ENCODE results near the gene SLC35B2.
A peak's percentile ranks its signal among the peaks of the same experiment; 100 is the strongest.

Gene SLC35B2

DNA sequence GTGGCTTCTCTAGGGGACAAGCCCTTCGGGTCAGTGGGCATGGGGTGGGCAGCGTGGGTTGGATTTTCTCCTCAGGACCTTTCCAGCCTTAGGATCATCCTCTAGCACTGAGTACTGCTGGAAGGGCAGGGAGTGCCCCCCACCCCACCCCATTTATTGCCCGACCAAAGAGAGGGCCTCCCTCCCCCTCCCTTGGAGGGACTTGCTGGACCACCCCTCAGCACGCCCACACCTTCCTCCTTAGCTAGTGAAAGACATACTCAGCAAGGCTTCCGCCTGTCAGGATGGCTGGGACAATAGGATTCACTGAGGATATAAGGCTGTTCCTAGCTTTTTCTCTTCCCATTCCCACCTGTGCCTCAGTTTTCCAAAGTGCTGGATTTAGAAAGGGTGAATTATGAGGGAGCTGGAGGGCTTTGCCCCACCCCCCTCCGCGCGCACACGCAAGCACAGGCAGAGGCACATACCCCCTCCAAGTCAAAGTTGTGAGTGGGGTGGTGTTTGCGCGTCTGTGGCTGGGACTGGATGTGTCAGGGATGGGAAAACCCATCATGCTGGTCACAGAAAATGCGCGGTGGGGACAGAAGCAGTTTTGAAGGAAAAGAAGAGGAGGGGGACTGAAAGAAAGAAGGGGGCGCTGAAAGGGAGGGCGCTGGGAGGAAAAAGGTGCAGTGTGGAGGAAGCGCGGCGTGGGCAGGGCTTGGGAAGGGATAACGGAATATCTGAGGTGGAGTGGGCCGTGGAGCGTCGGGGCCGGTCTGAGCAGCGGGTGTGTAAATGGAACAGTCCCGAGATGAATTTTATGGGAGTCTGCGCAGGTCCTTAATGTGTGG is 34.6 kb downstream of the SLC35B2 start:
- H3K9ac ChIP-seq (ENCODE audit: low read length) = no peak overlapping the region
- H3K27me3 ChIP-seq (ENCODE audit: control insufficient read depth, insufficient read depth, low read length) = no peaks in the 10 kb centered on the region
- peaks cover 56% of the 10 kb centered on the region for H3K4me1 ChIP-seq (ENCODE audit: control insufficient read depth, insufficient read depth, low read length)
- H3K27ac ChIP-seq (ENCODE audit: low read depth, low read length) = peak overlapping the region; percentile 84
- peak overlapping the region; percentile 75 for H3K4me3 ChIP-seq (ENCODE audit: low read length)
- H3K36me3 ChIP-seq (ENCODE audit: control insufficient read depth, insufficient read depth, low read length) = no peaks in the 10 kb centered on the region

DNA sequence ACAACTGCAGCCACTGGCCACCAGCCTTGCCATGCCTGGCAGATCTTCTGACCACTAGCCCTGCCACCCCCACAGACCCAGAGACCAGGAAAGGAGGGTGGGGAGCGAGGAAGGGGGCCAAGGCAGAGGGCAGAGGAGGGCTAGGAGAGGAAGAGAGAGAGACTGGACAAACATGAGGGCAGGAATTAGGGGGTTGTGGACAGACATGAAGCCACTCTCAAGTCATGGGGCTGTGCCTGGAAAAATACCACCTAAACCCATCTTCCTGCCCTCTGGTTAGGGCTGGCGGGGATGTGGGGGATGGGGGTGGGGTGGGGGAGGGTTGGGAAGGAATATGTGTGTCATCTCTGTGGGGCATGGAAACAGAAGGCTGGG is 35.4 kb downstream of the SLC35B2 start:
- Histone ChIP-seq H3K4me3 (ENCODE audit: low read length) (peak overlapping the region; percentile 17), H3K27ac (ENCODE audit: low read depth, low read length) (peak overlapping the region; percentile 90), H3K9ac (ENCODE audit: low read length) (no peak overlapping the region), H3K4me1 (ENCODE audit: control insufficient read depth, insufficient read depth, low read length) (peaks cover 56% of the 10 kb centered on the region), H3K36me3 (ENCODE audit: control insufficient read depth, insufficient read depth, low read length) (no peaks in the 10 kb centered on the region), H3K27me3 (ENCODE audit: control insufficient read depth, insufficient read depth, low read length) (no peaks in the 10 kb centered on the region)

DNA sequence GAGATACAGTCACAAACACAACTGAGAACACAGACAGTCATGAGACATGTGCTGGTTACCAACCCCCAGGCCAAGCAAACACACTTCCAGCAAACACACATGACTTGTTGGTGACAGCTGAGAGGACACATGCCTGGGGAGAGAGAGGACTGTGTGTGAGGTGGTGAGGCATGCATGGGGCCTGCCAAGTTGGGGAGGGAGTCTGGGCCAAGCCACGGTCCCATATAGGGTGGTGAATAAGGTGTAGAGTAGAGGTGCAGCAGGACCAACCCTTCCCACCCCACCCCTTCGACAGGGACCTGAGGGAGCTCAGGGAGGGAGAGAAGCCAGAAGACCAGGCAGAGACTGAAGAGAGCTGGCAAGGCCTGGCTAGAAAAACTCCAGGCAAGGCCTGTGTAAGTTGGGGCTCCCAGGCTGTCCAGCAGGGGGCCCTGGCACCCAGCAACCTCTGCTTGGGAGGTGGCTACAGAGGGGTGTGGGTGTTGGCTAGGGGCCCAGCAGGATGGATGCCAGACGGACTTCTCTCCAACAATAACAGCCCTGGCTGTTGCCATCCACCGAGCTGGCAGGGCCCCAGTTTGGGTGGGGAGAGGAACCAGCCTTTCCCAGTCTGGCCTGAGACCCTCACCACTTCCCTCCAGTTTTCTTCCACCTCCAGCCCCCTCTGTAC is 35.9 kb downstream of the SLC35B2 start:
- Histone ChIP-seq H3K27me3 (ENCODE audit: control insufficient read depth, insufficient read depth, low read length) (no peaks in the 10 kb centered on the region), H3K4me1 (ENCODE audit: control insufficient read depth, insufficient read depth, low read length) (peaks cover 57% of the 10 kb centered on the region), H3K4me3 (ENCODE audit: low read length) (peak overlapping the region; percentile 17), H3K36me3 (ENCODE audit: control insufficient read depth, insufficient read depth, low read length) (no peaks in the 10 kb centered on the region), H3K27ac (ENCODE audit: low read depth, low read length) (peak overlapping the region; percentile 90), H3K9ac (ENCODE audit: low read length) (no peak overlapping the region)

DNA sequence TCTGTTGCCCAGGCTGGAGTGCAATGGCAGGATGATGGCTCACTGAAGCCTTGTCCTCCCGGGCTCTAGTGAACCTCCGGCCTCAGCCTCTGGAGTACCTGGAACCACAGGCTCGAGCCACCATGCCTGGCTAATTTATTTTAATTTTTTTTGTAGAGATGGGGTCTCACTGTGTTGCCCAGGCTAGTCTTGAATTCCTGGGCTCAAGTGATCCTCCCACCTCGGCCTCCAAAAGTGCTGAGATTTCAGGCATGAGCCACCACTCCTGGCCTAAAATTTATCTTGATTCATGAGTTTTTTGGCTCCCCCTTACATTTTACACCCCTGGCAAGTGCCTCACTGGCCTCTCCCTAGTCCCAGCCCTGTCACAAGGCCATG is 36.4 kb downstream of the SLC35B2 start:
- H3K9ac ChIP-seq (ENCODE audit: low read length) = no peak overlapping the region
- H3K4me3 ChIP-seq (ENCODE audit: low read length) = no peak overlapping the region
- H3K36me3 ChIP-seq (ENCODE audit: control insufficient read depth, insufficient read depth, low read length) = no peaks in the 10 kb centered on the region
- H3K27me3 ChIP-seq (ENCODE audit: control insufficient read depth, insufficient read depth, low read length) = no peaks in the 10 kb centered on the region
- peaks cover 52% of the 10 kb centered on the region for H3K4me1 ChIP-seq (ENCODE audit: control insufficient read depth, insufficient read depth, low read length)
- H3K27ac ChIP-seq (ENCODE audit: low read depth, low read length) = peak overlapping the region; percentile 90

DNA sequence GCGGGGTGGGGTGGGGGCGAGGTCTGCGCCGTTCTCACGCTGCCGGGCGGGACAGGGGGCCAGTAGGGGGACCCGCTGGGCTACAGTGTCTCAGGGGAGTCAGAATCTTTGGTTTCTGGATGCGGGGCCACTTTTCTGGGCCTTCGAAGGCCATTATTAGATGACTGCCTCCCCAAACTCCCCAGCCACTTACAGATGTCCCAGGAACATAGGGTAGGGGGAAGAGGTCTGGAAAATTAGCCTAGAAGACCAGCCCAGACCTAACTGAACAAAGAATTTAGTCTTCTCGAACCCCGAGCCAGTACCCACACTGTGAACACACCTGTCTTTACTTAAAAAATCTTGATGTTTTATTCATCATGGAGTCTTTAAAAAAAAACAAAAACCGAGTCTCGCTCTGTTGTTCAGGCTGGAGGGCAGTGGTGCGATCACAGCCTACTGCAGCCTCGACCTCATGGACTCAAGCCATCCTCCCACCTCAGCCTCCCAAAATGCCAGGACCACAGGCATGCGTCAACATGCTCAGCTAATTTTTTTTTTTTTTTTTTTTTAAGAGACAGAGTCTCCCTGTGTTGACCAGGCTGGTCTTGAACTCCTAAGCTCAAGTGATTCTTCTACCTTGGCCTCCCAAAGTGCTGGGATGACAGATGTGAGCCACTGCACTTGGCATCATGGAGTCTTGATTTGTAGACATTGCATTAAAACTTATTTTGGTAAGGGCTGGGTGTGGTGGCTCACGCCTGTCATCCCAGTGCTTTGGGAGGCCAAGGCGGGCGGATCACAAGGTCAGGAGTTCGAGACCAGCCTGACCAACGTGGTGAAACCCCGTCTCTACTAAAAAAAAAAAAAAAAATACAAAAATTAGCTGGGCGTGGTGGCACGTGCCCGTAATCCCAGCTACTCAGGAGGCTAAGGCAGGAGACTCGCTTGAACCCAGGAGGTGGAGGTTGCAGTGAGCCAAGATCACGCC is 37.2 kb downstream of the SLC35B2 start:
- peaks cover 47% of the 10 kb centered on the region for H3K4me1 ChIP-seq (ENCODE audit: control insufficient read depth, insufficient read depth, low read length)
- peak overlapping the region; percentile 64 for H3K9ac ChIP-seq (ENCODE audit: low read length)
- no peaks in the 10 kb centered on the region for H3K27me3 ChIP-seq (ENCODE audit: control insufficient read depth, insufficient read depth, low read length)
- H3K4me3 ChIP-seq (ENCODE audit: low read length) = peak overlapping the region; percentile 69
- H3K27ac ChIP-seq (ENCODE audit: low read depth, low read length) = peak overlapping the region; percentile 81
- H3K36me3 ChIP-seq (ENCODE audit: control insufficient read depth, insufficient read depth, low read length) = no peaks in the 10 kb centered on the region

DNA sequence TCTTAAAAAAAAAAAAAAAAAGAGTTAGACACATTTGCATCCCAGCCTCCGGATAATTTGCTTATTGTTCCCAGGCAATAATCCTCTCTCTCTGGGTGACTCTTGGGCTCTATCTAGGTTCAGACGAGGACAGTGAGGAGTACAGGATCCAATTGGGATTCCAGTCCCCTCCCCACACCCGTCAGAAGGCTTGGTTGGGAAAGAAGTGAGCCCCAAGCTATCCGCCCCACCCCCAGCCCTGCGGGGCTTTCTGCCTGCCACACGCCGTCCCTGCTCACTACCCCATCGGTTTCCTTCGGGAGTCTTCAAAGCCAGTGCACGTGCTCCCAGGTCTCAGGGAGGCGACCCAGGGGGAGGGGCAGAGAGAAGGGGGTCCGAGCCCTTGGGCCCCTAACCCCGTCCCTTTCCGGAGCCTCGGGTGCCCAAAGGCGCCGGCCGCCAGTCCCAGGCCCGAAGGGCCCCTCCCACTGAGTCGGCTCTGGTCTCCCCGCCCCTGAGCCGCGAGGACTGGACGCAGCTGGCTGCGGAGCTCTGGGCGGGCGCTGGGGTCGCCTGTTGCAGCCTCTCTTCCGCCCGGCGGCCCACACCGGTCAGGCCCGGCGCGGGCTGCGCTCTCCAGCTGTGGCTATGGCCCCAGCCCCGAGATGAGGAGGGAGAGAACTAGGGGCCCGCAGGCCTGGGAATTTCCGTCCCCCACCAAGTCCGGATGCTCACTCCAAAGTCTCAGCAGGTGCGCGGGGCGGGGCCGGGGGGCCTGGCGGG is 38.1 kb downstream of the SLC35B2 start:
- H3K9ac ChIP-seq (ENCODE audit: low read length) = peak overlapping the region; percentile 67
- H3K27ac ChIP-seq (ENCODE audit: low read depth, low read length) = peak overlapping the region; percentile 81
- H3K36me3 ChIP-seq (ENCODE audit: control insufficient read depth, insufficient read depth, low read length) = no peaks in the 10 kb centered on the region
- H3K27me3 ChIP-seq (ENCODE audit: control insufficient read depth, insufficient read depth, low read length) = no peaks in the 10 kb centered on the region
- peak overlapping the region; percentile 69 for H3K4me3 ChIP-seq (ENCODE audit: low read length)
- H3K4me1 ChIP-seq (ENCODE audit: control insufficient read depth, insufficient read depth, low read length) = peaks cover 40% of the 10 kb centered on the region

DNA sequence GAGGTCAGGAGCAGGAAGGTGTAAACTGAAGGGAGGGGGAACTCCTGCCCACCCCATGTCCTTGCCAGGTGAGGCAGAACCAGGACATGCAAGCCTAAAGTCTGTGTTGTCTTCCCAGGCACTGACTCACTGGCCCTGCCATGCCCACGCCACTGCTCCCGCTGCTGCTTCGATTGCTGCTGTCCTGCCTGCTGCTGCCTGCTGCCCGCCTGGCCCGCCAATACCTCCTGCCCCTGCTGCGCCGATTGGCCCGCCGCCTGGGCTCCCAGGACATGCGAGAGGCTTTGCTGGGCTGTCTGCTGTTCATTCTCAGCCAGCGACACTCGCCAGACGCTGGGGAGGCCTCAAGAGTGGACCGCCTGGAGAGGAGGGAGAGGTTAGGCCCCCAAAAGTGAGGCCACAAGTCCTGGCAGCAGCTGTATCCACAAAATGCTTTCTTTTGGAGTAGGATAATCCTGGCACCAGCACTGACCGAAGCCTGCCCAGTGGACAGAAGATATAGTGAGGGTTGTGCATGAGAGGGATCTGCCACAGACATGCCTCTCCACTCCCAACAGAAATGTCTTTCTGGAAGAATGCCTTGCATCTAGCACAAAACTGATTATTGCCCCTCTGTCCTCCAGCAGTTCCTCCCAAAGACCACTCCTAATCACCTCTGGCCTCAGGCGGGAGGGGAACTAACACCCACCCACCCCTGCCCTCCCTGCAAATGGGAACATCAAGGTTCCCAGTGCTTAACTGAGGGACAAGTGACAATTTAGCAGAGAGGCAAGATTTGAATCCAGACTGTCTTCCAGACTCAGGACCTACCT is 39.8 kb downstream of the SLC35B2 start:
- Histone ChIP-seq H3K27ac (ENCODE audit: low read depth, low read length) (peak overlapping the region; percentile 85), H3K4me1 (ENCODE audit: control insufficient read depth, insufficient read depth, low read length) (peaks cover 35% of the 10 kb centered on the region), H3K9ac (ENCODE audit: low read length) (no peak overlapping the region), H3K27me3 (ENCODE audit: control insufficient read depth, insufficient read depth, low read length) (no peaks in the 10 kb centered on the region), H3K36me3 (ENCODE audit: control insufficient read depth, insufficient read depth, low read length) (no peaks in the 10 kb centered on the region), H3K4me3 (ENCODE audit: low read length) (no peak overlapping the region)

DNA sequence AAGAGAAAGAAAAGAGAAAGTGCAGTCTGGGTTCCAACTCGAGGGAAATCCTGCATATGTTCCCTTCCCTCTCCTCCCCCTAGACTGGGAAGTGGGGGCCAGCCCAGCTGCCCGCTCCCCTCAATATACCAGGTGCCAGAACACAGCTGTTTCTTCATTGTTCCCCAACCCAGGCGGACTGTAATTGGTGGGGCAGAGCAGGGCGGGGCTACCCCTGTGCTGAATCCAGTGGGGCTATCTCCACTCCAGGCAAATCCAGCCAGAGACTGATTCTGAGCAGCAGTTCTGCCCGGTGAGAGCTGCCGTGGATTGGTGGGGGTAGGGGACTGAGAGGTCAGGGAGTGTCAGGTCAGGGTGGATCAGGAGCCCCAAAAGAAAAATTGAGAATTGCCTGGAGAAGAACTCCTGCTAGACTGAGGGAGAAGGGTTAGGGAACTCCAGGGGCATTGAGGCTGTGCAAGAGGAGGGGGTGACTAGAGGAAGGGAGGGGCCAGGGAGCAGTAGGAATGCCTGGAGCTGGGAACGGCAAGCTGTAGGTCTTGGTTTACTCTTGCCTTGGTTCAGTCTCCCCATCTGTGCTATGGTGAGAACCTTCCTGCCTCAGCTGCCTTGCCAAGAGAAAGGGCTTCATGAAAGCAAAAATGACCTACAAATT is 40.5 kb downstream of the SLC35B2 start, which contains the start of gene MYMX:
TSS of gene MYMX (plus strand) at position 250 of the 655 bp plus-strand sequence. CDS start 546 bp downstream, outside the sequence.
- Histone ChIP-seq H3K27me3 (ENCODE audit: control insufficient read depth, insufficient read depth, low read length) (no peaks in the 10 kb centered on the region), H3K9ac (ENCODE audit: low read length) (no peak within 1 kb of the TSS), H3K36me3 (ENCODE audit: control insufficient read depth, insufficient read depth, low read length) (no peaks in the 10 kb centered on the region), H3K27ac (ENCODE audit: low read depth, low read length) (peak within 1 kb of the TSS; percentile 85), H3K4me3 (ENCODE audit: low read length) (no peak within 1 kb of the TSS), H3K4me1 (ENCODE audit: control insufficient read depth, insufficient read depth, low read length) (peaks cover 29% of the 10 kb centered on the region)

DNA sequence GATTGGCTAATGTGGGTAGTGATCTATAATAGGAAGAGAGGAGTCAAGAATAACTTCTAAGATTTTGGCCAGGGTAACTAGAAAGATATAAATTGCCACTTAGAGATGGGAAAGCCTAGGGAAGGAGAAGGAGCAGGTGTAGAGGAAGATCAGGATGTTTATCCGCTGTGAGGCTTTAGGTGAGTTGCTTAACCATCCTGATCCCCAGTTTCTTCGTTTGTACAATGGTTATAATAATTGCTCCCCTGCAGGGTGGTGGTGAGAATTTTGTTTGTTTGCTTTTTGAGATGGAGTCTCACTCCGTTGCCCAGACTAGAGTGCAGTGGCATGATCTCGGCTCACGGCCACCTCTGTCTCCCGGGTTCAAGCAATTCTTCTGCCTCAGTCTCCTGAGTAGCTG is 43.0 kb downstream of the SLC35B2 start:
- Histone ChIP-seq H3K27ac (ENCODE audit: low read depth, low read length) (no peak overlapping the region), H3K27me3 (ENCODE audit: control insufficient read depth, insufficient read depth, low read length) (no peaks in the 10 kb centered on the region), H3K4me3 (ENCODE audit: low read length) (no peak overlapping the region), H3K9ac (ENCODE audit: low read length) (no peak overlapping the region), H3K36me3 (ENCODE audit: control insufficient read depth, insufficient read depth, low read length) (no peaks in the 10 kb centered on the region), H3K4me1 (ENCODE audit: control insufficient read depth, insufficient read depth, low read length) (peaks cover 19% of the 10 kb centered on the region)

DNA sequence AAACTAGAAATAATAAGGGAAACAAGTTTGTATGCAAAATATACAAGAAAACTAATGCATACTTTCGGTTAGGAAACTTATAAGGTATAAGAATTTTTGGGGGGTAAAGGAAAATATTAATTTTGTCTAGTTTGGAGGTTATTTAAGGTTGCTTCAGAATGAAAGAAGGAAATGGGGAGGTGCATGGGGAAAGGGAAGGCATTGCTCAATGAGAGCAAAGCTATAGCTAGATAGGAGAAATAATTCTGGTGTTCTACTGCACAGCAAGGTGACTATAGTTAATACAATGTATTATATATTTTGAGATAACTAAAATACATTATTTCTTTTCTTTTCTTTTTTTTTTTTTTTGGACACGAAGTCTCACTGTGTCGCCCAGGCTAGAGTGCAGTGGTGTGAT is 46.0 kb downstream of the SLC35B2 start:
- no peaks in the 10 kb centered on the region for H3K27me3 ChIP-seq (ENCODE audit: control insufficient read depth, insufficient read depth, low read length)
- H3K9ac ChIP-seq (ENCODE audit: low read length) = no peak overlapping the region
- no peak overlapping the region for H3K27ac ChIP-seq (ENCODE audit: low read depth, low read length)
- H3K36me3 ChIP-seq (ENCODE audit: control insufficient read depth, insufficient read depth, low read length) = no peaks in the 10 kb centered on the region
- no peak overlapping the region for H3K4me3 ChIP-seq (ENCODE audit: low read length)
- H3K4me1 ChIP-seq (ENCODE audit: control insufficient read depth, insufficient read depth, low read length) = no peaks in the 10 kb centered on the region

DNA sequence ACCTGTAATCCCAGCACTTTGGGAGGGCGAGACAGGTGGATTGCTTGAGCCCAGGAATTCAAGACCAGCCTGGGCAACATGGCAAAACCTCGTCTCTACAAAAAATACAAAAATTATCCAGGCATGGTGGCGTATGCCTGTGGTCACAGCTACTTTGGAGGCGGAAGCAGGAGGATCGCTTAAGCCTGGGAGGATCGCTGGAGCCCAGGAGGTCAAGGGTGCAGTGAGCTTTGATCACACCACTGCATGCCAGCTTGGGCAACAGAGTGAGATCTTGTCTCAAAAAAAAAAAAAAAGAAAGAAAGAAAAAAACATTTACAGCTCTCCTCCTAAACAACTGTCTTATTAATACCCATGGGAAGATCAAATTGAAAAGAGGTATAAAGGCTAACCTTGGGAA is 49.4 kb downstream of the SLC35B2 start:
- Histone ChIP-seq H3K4me1 (ENCODE audit: control insufficient read depth, insufficient read depth, low read length) (no peaks in the 10 kb centered on the region), H3K36me3 (ENCODE audit: control insufficient read depth, insufficient read depth, low read length) (no peaks in the 10 kb centered on the region), H3K9ac (ENCODE audit: low read length) (no peak overlapping the region), H3K27ac (ENCODE audit: low read depth, low read length) (no peak overlapping the region), H3K4me3 (ENCODE audit: low read length) (no peak overlapping the region), H3K27me3 (ENCODE audit: control insufficient read depth, insufficient read depth, low read length) (no peaks in the 10 kb centered on the region)
